ENCODE data around the gene LENG8.

The LENG8 gene

GRCh38 chr19:54448774-54449700 lies at the start of gene LENG8:
LENG8 (plus strand) TSS chr19:54449199; CDS start chr19:54451345, 2,146 bp downstream.
- peak within 1 kb of the TSS; percentile 99 for H3K4me2 ChIP-seq
- H3K4me3 ChIP-seq: peak within 1 kb of the TSS; percentile 91
- H3K36me3 ChIP-seq: peaks cover 59% of the 10 kb centered on the region
- no peaks in the 10 kb centered on the region for H3K9me3 ChIP-seq
- peak within 1 kb of the TSS; percentile 92 for H3K27ac ChIP-seq
- peaks cover 41% of the 10 kb centered on the region for H3K4me1 ChIP-seq
- no peaks in the 10 kb centered on the region for H3K27me3 ChIP-seq
- H4K20me1 ChIP-seq: peaks cover 48% of the 10 kb centered on the region
- H3K9ac ChIP-seq: peak within 1 kb of the TSS; percentile 95
- TF ChIP-seq Cebpa-rat (IDR thresholded peaks at IDR 0.05): no peak

DNA sequence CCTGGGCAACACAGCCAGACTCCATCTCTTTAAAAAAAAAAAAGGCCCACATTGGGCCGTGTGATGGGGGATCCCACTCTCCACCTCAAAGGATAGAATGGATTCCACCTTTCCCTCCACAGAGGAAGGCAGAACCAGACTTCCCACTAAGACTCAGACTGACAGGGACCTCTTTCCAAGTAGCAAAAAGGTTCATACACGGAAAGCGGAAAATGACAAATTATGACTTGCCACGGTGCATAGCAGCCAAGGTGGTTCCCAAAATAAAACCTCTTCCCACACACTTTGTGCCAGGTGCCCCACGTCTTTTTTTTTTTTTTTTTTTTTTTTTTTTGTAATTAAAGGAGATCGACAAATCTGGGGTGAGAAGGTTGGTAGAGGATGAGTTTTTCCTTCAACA lies 48.1 kb upstream of the LENG8 start:
- Histone ChIP-seq H3K9ac (no peak overlapping the region), H3K4me1 (no peaks in the 10 kb centered on the region), H3K4me2 (no peak overlapping the region), H3K27me3 (no peaks in the 10 kb centered on the region), H3K36me3 (no peaks in the 10 kb centered on the region), H4K20me1 (no peaks in the 10 kb centered on the region), H3K4me3 (no peak overlapping the region), H3K9me3 (no peaks in the 10 kb centered on the region), H3K27ac (no peak overlapping the region)
- no peak for TF ChIP-seq Cebpa-rat (IDR thresholded peaks at IDR 0.05)

- Histone ChIP-seq H3K4me1 (no peaks in the 10 kb centered on the region), H3K9ac (no peak overlapping the region), H3K27me3 (no peaks in the 10 kb centered on the region), H3K4me3 (no peak overlapping the region), H3K9me3 (peaks cover 10% of the 10 kb centered on the region), H3K36me3 (no peaks in the 10 kb centered on the region), H3K4me2 (no peak overlapping the region), H3K27ac (no peak overlapping the region), H4K20me1 (no peaks in the 10 kb centered on the region)
- no peak for TF ChIP-seq Cebpa-rat (IDR thresholded peaks at IDR 0.05)
Observed at GRCh38 chr19:54403054-54403453, 45.9 kb upstream of the LENG8 start.

GRCh38 chr19:54405628-54406027 lies 43.4 kb upstream of the LENG8 start:
- Histone ChIP-seq H3K36me3 (no peaks in the 10 kb centered on the region), H3K27me3 (no peaks in the 10 kb centered on the region), H3K9me3 (peaks cover 19% of the 10 kb centered on the region), H4K20me1 (no peaks in the 10 kb centered on the region), H3K4me2 (no peak overlapping the region), H3K4me3 (no peak overlapping the region), H3K9ac (no peak overlapping the region), H3K27ac (no peak overlapping the region), H3K4me1 (no peaks in the 10 kb centered on the region)
- no peak for TF ChIP-seq Cebpa-rat (IDR thresholded peaks at IDR 0.05)

- no peaks in the 10 kb centered on the region for H3K4me1 ChIP-seq
- TF ChIP-seq Cebpa-rat (IDR thresholded peaks at IDR 0.05): no peak
- H3K27me3 ChIP-seq: no peaks in the 10 kb centered on the region
- no peak overlapping the region for H3K27ac ChIP-seq
- no peaks in the 10 kb centered on the region for H4K20me1 ChIP-seq
- H3K36me3 ChIP-seq: no peaks in the 10 kb centered on the region
- no peak overlapping the region for H3K4me2 ChIP-seq
- H3K4me3 ChIP-seq: no peak overlapping the region
- peaks cover 19% of the 10 kb centered on the region for H3K9me3 ChIP-seq
- no peak overlapping the region for H3K9ac ChIP-seq
Observed at GRCh38 chr19:54407780-54408179, 41.2 kb upstream of the LENG8 start.

DNA sequence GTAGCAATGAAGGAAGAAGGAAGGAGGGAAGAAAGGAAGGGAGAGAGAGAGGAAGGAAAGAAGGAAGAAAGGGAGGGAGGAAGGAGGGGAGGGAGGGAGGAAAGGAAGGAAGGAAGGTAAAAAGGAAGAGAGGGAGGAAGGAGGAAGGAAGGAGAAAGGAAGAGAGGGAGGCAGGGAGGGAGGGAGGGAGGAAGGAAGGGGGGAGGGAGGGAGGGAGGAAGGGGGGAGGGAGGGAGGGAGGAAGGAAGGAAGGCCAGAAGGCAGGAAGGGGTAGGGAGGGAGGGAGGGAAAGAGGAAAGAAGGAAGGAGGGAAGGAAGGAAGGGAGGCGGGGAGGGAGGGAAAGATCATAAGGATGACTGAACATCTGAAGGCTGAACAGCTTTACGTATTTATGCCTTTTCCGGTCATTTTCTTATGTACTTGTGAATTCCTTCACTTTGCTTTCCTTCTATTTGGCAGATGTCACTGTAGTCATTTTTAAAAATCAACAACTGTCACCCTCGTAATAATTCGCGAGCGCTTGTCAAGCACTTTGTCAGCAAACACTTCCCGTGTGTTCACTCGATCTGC lies 40.5 kb upstream of the LENG8 start:
- no peaks in the 10 kb centered on the region for H3K27me3 ChIP-seq
- H3K4me1 ChIP-seq: no peaks in the 10 kb centered on the region
- H3K4me2 ChIP-seq: no peak overlapping the region
- no peaks in the 10 kb centered on the region for H4K20me1 ChIP-seq
- peaks cover 19% of the 10 kb centered on the region for H3K9me3 ChIP-seq
- H3K27ac ChIP-seq: no peak overlapping the region
- H3K4me3 ChIP-seq: no peak overlapping the region
- H3K9ac ChIP-seq: no peak overlapping the region
- H3K36me3 ChIP-seq: no peaks in the 10 kb centered on the region
- no peak for TF ChIP-seq Cebpa-rat (IDR thresholded peaks at IDR 0.05)

GRCh38 chr19:54411033-54411432 lies 38.0 kb upstream of the LENG8 start:
- Histone ChIP-seq H3K27me3 (peaks cover 15% of the 10 kb centered on the region), H3K4me3 (no peak overlapping the region)
- no peak for TF ChIP-seq Cebpa-rat (IDR thresholded peaks at IDR 0.05)

GRCh38 chr19:54412877-54413276 lies 36.1 kb upstream of the LENG8 start:
- Histone ChIP-seq H3K4me2 (no peak overlapping the region), H3K27ac (no peak overlapping the region), H3K4me3 (no peak overlapping the region), H3K9ac (no peak overlapping the region), H3K4me1 (peaks cover 33% of the 10 kb centered on the region), H4K20me1 (no peaks in the 10 kb centered on the region), H3K27me3 (peaks cover 22% of the 10 kb centered on the region), H3K9me3 (peaks cover 11% of the 10 kb centered on the region), H3K36me3 (no peaks in the 10 kb centered on the region)
- TF ChIP-seq Cebpa-rat (IDR thresholded peaks at IDR 0.05): no peak

More at GRCh38 chr19:54411033-54411432, 38.0 kb upstream of the LENG8 start:
- Histone ChIP-seq H3K9ac (no peak overlapping the region), H3K9me3 (peaks cover 19% of the 10 kb centered on the region), H3K36me3 (no peaks in the 10 kb centered on the region), H3K4me1 (peaks cover 15% of the 10 kb centered on the region), H3K27ac (no peak overlapping the region), H4K20me1 (no peaks in the 10 kb centered on the region), H3K4me2 (no peak overlapping the region)

DNA sequence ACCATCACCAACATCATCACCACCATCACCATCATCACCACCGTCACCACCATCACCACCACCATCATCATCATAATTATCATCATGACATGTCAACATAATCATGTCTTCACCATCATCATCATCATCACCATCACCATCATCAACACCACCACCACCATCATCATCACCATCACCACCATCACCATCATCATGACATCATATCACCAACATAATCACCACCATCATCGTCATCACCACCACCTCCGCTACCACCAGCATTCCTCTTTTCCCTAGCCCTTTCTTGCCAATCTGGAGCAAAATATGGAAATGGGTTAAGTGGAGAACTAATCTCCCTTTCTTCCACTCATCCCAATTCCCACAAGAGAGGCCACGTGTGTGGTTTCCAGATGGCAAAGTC lies 34.8 kb upstream of the LENG8 start:
- peaks cover 2% of the 10 kb centered on the region for H3K9me3 ChIP-seq
- H3K4me1 ChIP-seq: peaks cover 46% of the 10 kb centered on the region
- no peak for TF ChIP-seq Cebpa-rat (IDR thresholded peaks at IDR 0.05)
- no peak overlapping the region for H3K4me3 ChIP-seq
- H3K36me3 ChIP-seq: no peaks in the 10 kb centered on the region
- H3K4me2 ChIP-seq: peak overlapping the region; percentile 65
- no peaks in the 10 kb centered on the region for H4K20me1 ChIP-seq
- no peak overlapping the region for H3K9ac ChIP-seq
- H3K27me3 ChIP-seq: peaks cover 22% of the 10 kb centered on the region
- no peak overlapping the region for H3K27ac ChIP-seq

GRCh38 chr19:54415208-54415900 lies 33.6 kb upstream of the LENG8 start, which contains the start of gene TTYH1:
TTYH1 (plus strand) TSS chr19:54415464; CDS start chr19:54415553, 89 bp downstream.
- TF ChIP-seq Cebpa-rat (IDR thresholded peaks at IDR 0.05): no peak
- H3K4me2 ChIP-seq: peak within 1 kb of the TSS; percentile 96

More at GRCh38 chr19:54415208-54415900, 33.6 kb upstream of the LENG8 start, which contains the start of gene TTYH1:
- Histone ChIP-seq H3K4me3 (peak within 1 kb of the TSS; percentile 76), H3K4me1 (peaks cover 58% of the 10 kb centered on the region), H3K9ac (peak within 1 kb of the TSS; percentile 79), H3K36me3 (no peaks in the 10 kb centered on the region), H3K9me3 (no peaks in the 10 kb centered on the region), H3K27ac (peak within 1 kb of the TSS; percentile 79), H3K27me3 (peaks cover 22% of the 10 kb centered on the region), H4K20me1 (no peaks in the 10 kb centered on the region)

Data from BLaER1 (cell line).